Adipose tissue (tissue), 3 donors: ENCODE data around the gene CROCC2. TPM values are rescaled to one million over a fixed set of nuclear protein-coding genes. Genes with fewer than 3 reads are reported as not detected.
"Not testable (repeated sequence)": the region's sequence is repeated elsewhere in the genome, so short reads cannot be mapped to it uniquely, and the experiment has no call there.

Source experiments
- H3K27ac ChIP-seq: one replicate; pipeline ENCODE4 v1.5.1; 2013; ENCODE audit warnings: low read depth, low read length
- WGBS, 3 donors: extraction: QIAGEN DNeasy Blood & Tissue Kit; methylation state at CpG; one replicate each; pipeline ENCODE4 v1.1.7; 2013; 5-methylcytosine and 5-hydroxymethylcytosine counted together
- polyA plus RNA-seq, 3 donors: library from polyadenylated mRNA; stranded (reverse); fragments of 200-250 nt; gene quantifications; one replicate each; pipeline ENCODE4 v1.2.3, GENCODE V29; 2013
- donor health status: healthy with polysubstance abuse.
- donor health status: Bipolar disorder and iron deficiency.
- donor health status: healthy.

Gene CROCC2
- polyA plus RNA-seq, 3 donors = 0.01 to 1.3 (median 0.02) TPM

DNA sequence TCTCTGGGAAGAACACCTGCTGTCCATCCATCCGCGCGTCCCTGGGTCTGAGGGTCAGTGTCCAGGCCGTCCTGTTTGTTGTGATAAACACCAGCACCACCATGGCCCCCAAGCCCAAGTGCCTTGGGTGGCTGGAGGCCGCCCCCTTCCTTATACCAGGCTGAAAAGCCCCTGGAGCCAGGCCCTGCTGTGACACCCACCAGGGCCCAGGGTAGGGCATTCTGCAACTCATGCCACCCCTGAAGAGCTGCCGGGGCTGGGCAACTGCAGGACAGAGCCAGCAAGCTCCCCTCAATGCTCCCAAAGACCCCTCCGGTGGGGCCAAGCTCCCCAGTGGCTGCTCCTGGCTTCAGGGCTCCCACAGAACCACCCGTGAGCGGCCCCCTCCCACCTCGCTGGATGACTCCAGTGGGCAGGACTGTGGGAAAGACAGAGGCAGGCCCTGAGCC is 60.3 kb downstream of the CROCC2 start:
- no peak overlapping the region for H3K27ac ChIP-seq
- 90 to 97% (median 93%) methylated on average over 10 of the region's 10 CpGs for WGBS, 3 donors

DNA sequence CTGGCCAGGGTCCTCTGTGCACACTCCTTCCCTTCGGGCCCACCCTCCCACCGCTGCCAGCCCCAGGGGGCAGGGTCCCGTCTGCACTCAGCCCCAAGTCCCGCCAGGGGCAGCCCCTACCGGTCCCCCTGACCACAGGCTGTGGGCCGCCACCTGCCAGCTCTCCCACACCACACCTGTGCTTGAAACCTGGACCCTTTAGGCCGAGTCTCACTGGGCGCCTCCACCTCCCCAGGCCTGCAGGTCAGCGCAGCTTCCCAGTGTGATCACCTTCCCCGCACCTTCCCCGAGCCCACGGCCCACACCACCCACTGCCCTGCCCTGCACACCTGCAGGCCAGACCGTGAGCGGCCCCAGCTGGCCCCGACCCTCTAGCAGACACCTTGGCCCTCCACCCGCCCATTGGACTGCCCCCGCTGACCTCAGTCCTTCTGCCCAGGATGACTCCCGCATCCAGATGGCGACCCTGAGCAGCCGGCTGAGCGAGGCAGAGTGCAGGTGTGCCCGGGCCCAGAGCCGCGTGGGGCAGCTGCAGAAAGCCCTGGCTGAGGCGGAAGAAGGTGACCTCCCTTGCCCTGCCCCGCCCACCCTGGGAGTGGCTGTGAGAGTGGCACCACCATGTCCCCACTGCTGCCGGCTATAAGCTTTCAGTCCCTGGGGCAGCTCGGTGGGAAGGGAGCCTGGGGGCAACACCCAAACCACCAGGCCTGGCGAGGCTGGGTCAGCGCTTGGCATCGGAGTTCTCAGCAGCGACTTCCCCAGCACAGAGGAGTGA is 61.0 kb downstream of the CROCC2 start:
- WGBS, 3 donors = 74 to 94% (median 88%) methylated on average over 31 to 32 of the region's 32 CpGs
- H3K27ac ChIP-seq = no peak overlapping the region

GRCh38 chr2:240967681-240968621 is 61.8 kb downstream of the CROCC2 start:
- 91 to 93% (median 93%) methylated on average over 33 to 34 of the region's 34 CpGs for WGBS, 3 donors
- H3K27ac ChIP-seq = no peak overlapping the region

DNA sequence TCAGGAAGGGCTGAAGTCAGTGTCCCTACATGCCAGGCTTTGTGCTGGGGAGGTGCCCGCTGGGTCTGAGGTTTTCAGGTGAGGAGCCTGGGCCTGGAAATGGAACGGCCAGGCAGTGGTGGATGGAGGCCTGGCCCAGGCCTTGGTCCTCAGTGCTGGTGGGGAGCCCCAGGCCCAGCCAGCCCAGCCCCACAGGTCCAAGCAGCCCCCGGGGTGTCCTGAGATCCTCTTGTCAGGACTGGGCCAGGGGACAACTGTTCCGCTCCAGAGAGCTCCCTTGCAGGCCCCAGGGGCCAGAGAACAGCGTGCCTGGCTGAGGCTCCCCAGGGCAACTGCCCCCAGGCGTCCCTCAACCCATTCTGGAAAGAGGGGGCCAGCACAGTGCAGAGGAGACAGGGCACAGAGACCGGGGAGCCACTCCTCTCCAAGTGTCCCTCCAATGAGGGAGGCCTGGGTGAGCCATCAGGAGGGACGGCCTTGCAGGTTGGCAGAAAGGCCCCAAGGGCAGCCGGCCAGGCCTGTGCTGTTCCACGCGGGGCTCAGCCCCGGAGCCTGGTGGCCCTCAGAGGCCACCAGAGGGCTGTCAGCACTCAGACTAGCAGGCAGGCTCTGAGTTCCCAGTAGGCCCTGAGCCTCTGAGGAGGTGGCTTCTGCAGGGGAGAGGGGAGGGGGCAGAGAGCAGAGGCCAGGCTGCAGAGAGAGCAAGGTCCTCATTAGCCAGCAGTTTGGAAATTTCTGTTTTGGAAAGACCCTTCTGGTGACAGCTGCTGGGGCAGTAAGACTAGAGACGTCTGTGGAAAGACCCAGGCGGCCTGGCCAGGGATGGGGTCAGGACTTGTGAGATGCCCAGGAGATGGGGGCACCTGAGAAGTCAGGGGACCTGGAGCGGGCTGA is 62.8 kb downstream of the CROCC2 start:
- H3K27ac ChIP-seq = no peak overlapping the region
- WGBS, 3 donors = 76 to 83% (median 77%) methylated on average over 14 to 15 of the region's 15 CpGs

DNA sequence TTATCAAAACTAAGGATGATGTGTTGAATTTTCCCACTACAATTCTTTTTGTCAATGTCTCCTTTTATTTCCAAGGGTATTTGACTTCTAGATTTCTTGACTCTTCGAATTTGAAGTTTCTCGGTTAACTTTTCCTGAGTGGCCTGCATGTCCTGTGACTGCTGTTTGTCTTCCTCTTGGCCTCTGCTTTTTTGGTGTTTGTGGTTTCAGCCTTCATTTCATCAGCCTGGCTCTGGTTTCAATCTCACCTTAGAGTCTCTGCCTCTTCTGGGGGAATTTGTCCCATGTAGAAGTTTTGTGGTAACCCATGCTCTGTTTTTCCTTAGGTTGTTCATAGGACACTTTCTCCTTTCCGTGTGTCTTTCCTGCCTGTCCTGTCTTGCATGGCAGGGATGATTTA is 64.0 kb downstream of the CROCC2 start:
- 79 to 94% (median 81%) methylated on average over 3 of the region's 3 CpGs for WGBS, 3 donors
- no peak overlapping the region for H3K27ac ChIP-seq

DNA sequence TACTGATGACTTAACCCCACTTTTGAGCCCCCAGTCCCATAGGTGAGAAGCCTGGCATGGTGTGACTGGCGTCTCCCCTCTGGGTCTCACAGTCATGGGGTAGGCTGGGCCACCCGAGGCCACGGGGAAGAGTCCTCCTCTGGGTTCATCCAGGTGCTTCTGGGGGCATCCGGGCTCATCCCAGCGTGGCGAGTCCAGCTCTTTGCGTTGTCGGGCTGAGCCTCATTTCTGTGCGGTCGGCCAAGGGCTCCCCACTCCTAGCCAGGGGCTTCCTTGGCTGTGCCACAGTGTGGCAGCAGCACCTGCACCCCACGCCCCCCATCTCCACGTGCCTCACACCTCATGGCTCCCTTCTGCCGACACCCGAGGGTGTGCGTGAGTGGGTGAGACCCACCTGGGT is 64.7 kb downstream of the CROCC2 start:
- H3K27ac ChIP-seq = no peak overlapping the region
- 89 to 94% (median 89%) methylated on average over 15 of the region's 15 CpGs for WGBS, 3 donors

DNA sequence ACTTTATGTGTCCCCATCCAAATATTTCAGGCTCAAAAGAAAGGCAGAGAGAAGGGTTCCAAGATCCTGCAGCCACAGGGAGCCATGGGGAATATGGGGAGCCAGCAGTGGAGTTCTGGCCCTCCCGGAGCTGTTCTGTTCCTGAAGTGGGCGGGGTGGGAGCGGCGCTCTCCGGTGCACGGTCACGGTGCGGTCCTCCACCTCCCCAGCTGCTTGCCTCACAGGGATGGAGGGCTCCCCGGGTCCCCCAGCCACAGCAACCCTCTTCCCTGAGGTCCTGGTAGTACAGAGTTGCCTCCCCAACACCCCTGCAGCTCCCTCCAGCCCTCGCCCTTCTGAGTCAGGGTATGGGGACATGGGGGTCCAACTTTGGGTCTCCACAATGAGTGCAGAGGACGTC is 66.1 kb downstream of the CROCC2 start:
- no peak overlapping the region for H3K27ac ChIP-seq
- 71 to 82% (median 73%) methylated on average over 10 to 11 of the region's 11 CpGs for WGBS, 3 donors

- WGBS, 3 donors = 44 to 57% (median 50%) methylated on average over 15 to 17 of the region's 17 CpGs
- no peak overlapping the region for H3K27ac ChIP-seq
Measured at GRCh38 chr2:240972636-240973521, 66.7 kb downstream of the CROCC2 start.

DNA sequence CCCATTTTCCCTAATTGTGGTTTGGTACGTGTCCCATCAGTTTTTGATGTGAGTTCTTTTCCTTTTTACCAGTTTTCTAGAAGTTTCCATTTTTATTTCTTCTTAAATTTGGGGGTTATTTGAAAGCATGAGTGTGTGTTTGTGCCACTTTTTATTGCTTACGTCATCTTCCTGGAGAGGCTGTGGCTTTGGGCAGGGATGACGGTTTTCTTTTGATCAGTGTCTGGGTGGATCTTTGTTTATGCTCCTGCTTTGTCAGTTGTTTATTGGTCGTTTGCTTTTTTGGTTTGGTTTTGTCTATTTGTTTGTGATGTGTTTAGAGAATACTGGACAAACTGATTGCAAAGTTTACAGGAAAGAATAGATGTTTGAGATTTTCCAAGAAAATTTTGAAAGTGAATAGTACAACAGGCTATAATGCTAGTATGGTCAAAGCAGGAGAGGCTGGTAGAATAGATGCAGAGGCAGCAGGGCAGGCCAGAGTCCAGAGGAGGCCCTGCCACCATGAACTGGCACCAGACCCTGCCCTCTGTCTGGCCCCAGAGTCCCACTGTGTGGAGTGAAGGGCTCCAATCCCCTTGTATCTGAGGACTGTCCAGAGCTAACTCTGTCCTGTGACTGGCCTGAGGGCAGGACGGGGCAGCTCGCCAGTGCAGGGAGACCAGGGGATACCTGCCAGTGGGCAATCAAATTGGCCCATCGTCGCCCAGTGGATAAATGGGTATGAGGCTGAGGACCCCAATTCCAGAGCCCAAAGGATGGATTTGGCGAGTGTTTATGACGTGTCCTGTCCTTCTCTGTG is 68.8 kb downstream of the CROCC2 start:
- WGBS, 3 donors = 77 to 80% (median 77%) methylated on average over 10 of the region's 10 CpGs
- no peak overlapping the region for H3K27ac ChIP-seq

DNA sequence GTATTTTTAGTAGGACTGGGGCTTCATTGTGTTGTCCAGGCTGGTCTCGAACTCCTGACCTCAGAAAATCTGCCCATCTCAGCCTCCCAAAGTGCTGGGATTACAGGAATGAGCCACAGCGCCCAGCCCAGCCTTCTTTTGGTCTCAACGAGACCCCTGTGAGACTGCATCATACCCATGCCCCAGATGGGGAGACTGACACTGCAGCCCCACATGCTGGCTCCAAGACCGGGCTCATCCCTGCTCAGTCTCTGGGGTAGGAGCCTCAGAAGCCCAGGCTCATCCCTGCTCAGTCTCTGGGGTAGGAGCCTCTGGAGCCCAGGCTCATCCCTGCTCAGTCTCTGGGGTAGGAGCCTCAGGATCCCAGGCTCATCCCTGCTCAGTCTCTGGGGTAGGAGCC is 69.8 kb downstream of the CROCC2 start:
- WGBS, 3 donors = 71 to 91% (median 83%) methylated on average over 4 of the region's 4 CpGs

GRCh38 chr2:240981280-240981679 is 75.1 kb downstream of the CROCC2 start:
- 31 to 56% (median 34%) methylated on average over 4 of the region's 4 CpGs for WGBS, 3 donors

More for the DNA sequence above, 69.8 kb downstream of the CROCC2 start:
- not testable (repeated sequence) for H3K27ac ChIP-seq

DNA sequence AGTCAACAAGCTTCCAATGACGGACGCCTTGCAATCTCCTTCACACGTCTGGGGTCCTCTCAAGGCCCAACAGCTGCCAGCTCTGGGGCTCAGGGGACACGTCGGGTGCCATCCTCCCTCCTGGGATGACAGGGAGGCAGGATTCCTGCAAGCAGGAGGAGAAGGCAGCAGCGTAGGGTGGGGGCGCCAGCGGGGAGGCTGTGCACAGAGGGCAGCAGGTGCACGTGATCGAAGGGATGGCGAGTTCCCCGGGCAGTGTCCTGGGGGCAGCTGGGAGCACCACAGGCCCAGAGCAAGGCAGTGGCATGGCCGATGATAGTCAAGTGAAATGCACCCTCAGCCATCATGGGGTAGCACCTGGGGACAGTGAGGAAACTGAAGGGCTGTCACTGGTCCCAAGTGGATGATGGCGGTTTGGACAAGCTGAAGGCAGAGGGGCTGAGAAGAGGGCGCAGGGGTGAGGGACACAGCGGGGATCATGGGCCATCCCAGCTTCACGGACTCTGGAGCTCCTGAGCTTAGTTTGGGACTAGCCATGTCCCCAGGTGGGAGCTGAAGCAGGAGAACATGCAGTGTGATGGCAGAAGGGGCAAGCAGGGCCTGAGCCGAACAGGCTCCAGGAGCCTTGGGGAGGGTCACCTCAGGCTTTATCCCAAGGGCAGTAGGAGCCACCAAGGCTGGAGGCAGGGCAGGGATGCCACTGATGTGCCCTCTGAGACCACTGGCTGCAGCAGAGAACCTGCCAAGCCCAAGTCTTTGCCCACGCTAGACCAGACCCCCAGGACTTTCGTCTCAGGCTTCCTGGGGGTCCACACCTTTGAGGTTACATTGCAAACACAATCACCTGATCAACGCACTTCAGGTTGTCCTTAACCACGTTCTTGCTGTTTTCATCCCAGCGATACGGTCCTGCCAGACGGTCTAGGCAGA is 76.0 kb downstream of the CROCC2 start:
- WGBS, 3 donors = 75 to 93% (median 87%) methylated on average over 25 of the region's 25 CpGs

More at GRCh38 chr2:240981280-240981679, 75.1 kb downstream of the CROCC2 start:
- H3K27ac ChIP-seq = no peak overlapping the region

GRCh38 chr2:240982821-240983281 is 76.7 kb downstream of the CROCC2 start:
- 79 to 92% (median 91%) methylated on average over 8 of the region's 8 CpGs for WGBS, 3 donors
- no peak overlapping the region for H3K27ac ChIP-seq

More for the DNA sequence above, 76.0 kb downstream of the CROCC2 start:
- H3K27ac ChIP-seq = no peak overlapping the region

- H3K27ac ChIP-seq = no peak overlapping the region
- WGBS, 3 donors = 8 to 37% (median 23%) methylated on average over 34 to 45 of the region's 45 CpGs
Measured at GRCh38 chr2:240983361-240983995, 77.3 kb downstream of the CROCC2 start.

DNA sequence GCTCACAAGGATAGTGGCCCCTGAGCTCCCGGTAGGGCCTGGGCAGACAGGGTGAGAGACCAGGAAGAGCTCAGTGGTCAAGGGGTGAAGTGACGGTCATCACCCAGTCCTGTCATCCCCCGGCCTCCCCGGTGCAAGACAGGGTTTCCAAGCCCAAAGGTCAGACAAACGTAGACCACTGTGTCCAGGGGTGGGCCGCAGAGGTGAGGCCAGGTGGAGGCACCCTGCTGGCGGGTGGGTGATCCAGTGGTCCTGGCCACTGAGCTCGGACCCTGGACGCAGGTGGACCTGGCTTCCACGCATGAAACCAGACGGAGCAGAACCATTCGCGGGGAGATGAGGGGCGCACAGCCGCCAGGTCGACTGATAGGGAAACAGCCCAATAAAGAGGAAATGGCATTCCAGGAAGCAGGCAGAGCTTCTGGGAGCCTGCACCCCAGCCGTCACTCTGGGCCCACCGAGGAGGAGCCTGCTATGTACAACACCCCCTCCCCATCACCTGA is 77.9 kb downstream of the CROCC2 start:
- 52 to 60% (median 54%) methylated on average over 14 to 18 of the region's 18 CpGs for WGBS, 3 donors
- H3K27ac ChIP-seq = no peak overlapping the region
